GM12873 (cell line): ENCODE data around the gene FAM131B.

ENCODE experiments used
- TF ChIP-seq, protein P1 (sequence below): IDR thresholded peaks from 2 replicates; pipeline ENCODE4 v1.5.1; 2012; ENCODE audit warnings: low read depth, mild to moderate bottlenecking, moderate library complexity, low read length, control low read depth; ENCODE audit not compliant: insufficient read depth; ENCODE audit errors: missing control alignments

Gene FAM131B

DNA sequence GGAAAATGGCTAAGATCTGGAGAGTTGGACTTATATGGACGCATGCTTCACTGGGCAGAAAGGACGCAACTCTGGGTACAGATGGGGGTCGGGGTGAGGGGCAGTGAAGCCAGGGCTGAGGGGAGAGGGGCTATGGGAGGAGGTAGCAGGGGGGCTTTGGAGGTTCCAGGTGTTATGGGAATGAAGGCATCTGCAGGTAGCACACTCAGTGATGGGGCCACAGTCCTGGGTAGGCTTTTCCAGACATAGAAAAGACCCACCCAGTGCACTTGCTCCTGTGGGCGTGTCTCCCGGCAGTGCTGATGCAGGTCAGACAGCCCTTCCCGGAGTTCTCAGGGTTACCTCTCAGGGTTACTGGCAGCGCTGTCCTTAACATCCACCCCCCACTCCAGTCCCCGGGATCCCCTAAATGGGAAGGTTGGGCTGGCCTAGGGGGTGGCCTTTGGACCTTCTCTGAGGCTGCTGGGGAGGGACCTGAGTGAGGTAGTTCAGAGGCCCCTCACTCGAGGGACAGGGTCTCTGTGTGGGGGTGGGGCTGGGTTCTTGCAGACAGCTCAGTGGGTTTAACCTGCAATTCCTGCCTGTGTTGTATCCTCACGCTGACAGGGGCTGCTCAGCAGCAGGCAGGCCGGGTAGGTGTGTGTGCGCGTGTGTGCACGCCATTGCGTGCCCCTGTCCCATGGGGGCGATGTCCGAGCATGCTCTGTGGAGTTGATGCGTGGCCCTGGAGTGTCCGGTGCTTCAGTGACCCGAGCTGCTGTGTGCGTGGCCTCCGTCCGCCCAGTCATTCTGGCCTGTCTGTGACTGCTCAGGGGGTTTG, 24.9 kb upstream of the FAM131B start:
- TF ChIP-seq, protein P1, sequence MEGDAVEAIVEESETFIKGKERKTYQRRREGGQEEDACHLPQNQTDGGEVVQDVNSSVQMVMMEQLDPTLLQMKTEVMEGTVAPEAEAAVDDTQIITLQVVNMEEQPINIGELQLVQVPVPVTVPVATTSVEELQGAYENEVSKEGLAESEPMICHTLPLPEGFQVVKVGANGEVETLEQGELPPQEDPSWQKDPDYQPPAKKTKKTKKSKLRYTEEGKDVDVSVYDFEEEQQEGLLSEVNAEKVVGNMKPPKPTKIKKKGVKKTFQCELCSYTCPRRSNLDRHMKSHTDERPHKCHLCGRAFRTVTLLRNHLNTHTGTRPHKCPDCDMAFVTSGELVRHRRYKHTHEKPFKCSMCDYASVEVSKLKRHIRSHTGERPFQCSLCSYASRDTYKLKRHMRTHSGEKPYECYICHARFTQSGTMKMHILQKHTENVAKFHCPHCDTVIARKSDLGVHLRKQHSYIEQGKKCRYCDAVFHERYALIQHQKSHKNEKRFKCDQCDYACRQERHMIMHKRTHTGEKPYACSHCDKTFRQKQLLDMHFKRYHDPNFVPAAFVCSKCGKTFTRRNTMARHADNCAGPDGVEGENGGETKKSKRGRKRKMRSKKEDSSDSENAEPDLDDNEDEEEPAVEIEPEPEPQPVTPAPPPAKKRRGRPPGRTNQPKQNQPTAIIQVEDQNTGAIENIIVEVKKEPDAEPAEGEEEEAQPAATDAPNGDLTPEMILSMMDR: peak; percentile 23

- TF ChIP-seq, protein P1: no peak
Measured at GRCh38 chr7:143385891-143386781, 23.6 kb upstream of the FAM131B start.

- TF ChIP-seq, protein P1: no peak
Measured at GRCh38 chr7:143384661-143385631, 22.4 kb upstream of the FAM131B start.

DNA sequence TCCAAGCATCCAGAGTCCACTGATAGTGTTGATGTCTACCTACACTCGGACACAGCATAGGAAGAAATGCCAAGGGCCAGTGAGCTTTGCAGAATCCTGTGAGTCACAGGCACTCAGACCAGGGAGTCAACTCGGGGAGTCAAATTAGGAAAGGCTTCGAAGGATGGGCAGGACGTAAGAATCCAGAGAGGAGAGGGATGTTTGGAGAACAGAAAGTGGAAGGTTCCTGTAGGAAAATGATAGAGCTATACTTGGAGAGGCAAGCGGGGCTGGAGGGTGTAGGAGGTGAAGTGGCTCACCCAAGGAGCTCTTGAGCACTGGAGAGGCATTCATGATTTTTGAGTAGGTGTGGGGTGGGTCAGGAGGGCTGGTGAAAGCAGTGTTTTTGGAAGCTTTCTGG, 21.6 kb upstream of the FAM131B start:
- TF ChIP-seq, protein P1: no peak

DNA sequence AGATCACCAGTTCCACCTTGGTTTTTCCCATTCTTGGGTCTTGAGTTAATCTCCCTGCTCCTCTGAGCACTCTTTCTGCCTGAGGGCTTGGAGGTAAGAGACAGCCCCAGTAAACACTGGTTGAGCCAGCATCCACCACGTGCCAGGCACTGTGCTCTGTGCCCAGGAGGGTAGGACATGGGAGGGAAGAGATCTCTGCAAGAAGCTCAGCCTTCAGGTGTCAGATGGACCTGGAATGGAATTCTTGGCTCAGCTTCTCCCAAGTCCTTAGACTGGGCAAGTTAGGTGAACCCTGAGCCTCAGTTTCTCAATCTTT, 21.1 kb upstream of the FAM131B start:
- TF ChIP-seq, protein P1: no peak

DNA sequence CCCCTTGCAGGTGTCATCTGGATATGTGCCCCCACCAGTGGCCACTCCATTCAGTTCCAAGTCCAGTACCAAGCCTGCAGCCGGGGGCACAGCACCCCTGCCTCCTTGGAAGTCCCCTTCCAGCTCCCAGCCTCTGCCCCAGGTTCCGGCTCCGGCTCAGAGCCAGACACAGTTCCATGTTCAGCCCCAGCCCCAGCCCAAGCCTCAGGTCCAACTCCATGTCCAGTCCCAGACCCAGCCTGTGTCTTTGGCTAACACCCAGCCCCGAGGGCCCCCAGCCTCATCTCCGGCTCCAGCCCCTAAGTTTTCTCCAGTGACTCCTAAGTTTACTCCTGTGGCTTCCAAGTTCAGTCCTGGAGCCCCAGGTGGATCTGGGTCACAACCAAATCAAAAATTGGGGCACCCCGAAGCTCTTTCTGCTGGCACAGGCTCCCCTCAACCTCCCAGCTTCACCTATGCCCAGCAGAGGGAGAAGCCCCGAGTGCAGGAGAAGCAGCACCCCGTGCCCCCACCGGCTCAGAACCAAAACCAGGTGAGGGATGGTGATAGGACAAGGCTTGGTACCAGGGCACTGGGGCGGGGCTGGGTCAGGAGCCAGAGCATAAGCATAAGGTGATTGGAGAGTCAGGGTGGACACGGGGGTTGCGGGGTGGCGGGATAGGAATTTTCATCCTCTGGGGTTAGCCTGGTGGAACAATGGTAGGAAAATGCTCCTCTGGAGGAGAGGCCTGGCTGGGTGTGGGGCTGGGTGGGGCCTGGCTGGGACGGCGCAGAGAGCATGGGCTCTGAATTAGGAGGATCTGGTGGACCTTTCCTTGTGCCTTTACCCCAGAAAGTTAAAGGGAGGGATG, 20.5 kb upstream of the FAM131B start:
- TF ChIP-seq, protein P1: no peak
